Gastroesophageal sphincter (tissue), 3 donors: Measurements from ENCODE around the gene TMEM123.

Source experiments
- POLR2A ChIP-seq, 2 donors: fragments of 450-650 bp; IDR thresholded peaks; one replicate each; pipeline ENCODE4 v1.6.1; 2017; ENCODE audit warnings: antibody characterized with exemption in 2 of 2, mild to moderate bottlenecking in 2 of 2, moderate library complexity in 1 of 2
- POLR2AphosphoS5 ChIP-seq: sonication (generic); formaldehyde crosslinking; IDR thresholded peaks from one replicate; pipeline ENCODE4 v1.6.1; 2017; ENCODE audit warnings: antibody characterized with exemption
- TF ChIP-seq, protein P1 (sequence below), 4 experiments: fragments of 200-600 bp in 2 of 4; fragments of 450-650 bp in 2 of 4; sonication (generic) in 1 of 4; IDR thresholded peaks; one replicate each; pipeline ENCODE4 v1.5.1; 2017 to 2019; ENCODE audit warnings: antibody characterized with exemption in 4 of 4, mild to moderate bottlenecking in 2 of 4, moderate library complexity in 2 of 4

DNA sequence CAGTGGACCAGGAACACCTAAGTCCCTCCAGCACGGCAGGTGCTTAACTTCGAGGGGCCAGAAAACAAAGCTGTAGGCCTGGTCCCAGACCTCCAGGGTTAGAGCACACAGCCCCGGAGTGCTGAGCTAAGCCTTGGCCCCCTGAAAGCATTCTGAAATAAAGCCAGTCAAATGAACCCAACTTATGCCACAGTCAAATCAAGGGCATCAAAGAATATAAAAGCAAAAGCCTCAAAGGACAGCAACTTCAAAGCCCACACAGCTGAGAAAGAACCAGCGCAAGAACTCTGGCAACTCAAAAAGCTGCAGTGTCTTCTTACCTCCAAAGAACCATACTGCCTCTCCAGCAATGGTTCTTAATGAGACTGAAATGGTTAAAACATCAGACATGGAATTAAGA is 39.1 kb downstream of the TMEM123 start:
- TF ChIP-seq POLR2AphosphoS5 (no peak), POLR2A (IDR thresholded peaks at IDR 0.05) (no peak)
- TF ChIP-seq, protein P1, sequence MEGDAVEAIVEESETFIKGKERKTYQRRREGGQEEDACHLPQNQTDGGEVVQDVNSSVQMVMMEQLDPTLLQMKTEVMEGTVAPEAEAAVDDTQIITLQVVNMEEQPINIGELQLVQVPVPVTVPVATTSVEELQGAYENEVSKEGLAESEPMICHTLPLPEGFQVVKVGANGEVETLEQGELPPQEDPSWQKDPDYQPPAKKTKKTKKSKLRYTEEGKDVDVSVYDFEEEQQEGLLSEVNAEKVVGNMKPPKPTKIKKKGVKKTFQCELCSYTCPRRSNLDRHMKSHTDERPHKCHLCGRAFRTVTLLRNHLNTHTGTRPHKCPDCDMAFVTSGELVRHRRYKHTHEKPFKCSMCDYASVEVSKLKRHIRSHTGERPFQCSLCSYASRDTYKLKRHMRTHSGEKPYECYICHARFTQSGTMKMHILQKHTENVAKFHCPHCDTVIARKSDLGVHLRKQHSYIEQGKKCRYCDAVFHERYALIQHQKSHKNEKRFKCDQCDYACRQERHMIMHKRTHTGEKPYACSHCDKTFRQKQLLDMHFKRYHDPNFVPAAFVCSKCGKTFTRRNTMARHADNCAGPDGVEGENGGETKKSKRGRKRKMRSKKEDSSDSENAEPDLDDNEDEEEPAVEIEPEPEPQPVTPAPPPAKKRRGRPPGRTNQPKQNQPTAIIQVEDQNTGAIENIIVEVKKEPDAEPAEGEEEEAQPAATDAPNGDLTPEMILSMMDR (IDR thresholded peaks at IDR 0.05): no peak
